ENCODE data around the gene NPR2.

NPR2 gene

GRCh38 chr9:35791297-35791921 is at the start of gene NPR2:
Gene NPR2, plus strand, starts transcription at chr9:35791591. Its CDS starts 818 bp downstream, at chr9:35792409.
- H3K9me3 ChIP-seq (ENCODE audit: low read length): no peaks in the 10 kb centered on the region
- H3K27me3 ChIP-seq (ENCODE audit: insufficient read depth, low read length): peaks cover 3% of the 10 kb centered on the region
- H2AFZ ChIP-seq (ENCODE audit: low read depth, low read length): peak within 1 kb of the TSS; percentile 10
- no peaks in the 10 kb centered on the region for H3K36me3 ChIP-seq (ENCODE audit: insufficient read depth, low read length)
- no peak within 1 kb of the TSS for H3K4me3 ChIP-seq (ENCODE audit: low read length)
- H3K4me1 ChIP-seq (ENCODE audit: insufficient read depth, low read length): peaks cover 7% of the 10 kb centered on the region

- Histone ChIP-seq H3K9me3 (ENCODE audit: low read length) (no peaks in the 10 kb centered on the region), H3K4me3 (ENCODE audit: low read length) (no peak overlapping the region), H3K36me3 (ENCODE audit: insufficient read depth, low read length) (peaks cover 83% of the 10 kb centered on the region), H3K4me1 (ENCODE audit: insufficient read depth, low read length) (peaks cover 8% of the 10 kb centered on the region), H2AFZ (ENCODE audit: low read depth, low read length) (no peak overlapping the region), H3K27me3 (ENCODE audit: insufficient read depth, low read length) (no peaks in the 10 kb centered on the region)
Observed at GRCh38 chr9:35741740-35742139, 49.7 kb upstream of the NPR2 start.

- no peak overlapping the region for H2AFZ ChIP-seq (ENCODE audit: low read depth, low read length)
- peaks cover 25% of the 10 kb centered on the region for H3K4me1 ChIP-seq (ENCODE audit: insufficient read depth, low read length)
- H3K36me3 ChIP-seq (ENCODE audit: insufficient read depth, low read length): peaks cover 66% of the 10 kb centered on the region
- H3K4me3 ChIP-seq (ENCODE audit: low read length): no peak overlapping the region
- no peaks in the 10 kb centered on the region for H3K9me3 ChIP-seq (ENCODE audit: low read length)
- no peaks in the 10 kb centered on the region for H3K27me3 ChIP-seq (ENCODE audit: insufficient read depth, low read length)
Observed at GRCh38 chr9:35743452-35743851, 47.9 kb upstream of the NPR2 start.

- H3K36me3 ChIP-seq (ENCODE audit: insufficient read depth, low read length): peaks cover 60% of the 10 kb centered on the region
- H2AFZ ChIP-seq (ENCODE audit: low read depth, low read length): no peak overlapping the region
- H3K9me3 ChIP-seq (ENCODE audit: low read length): no peaks in the 10 kb centered on the region
- H3K27me3 ChIP-seq (ENCODE audit: insufficient read depth, low read length): no peaks in the 10 kb centered on the region
- no peak overlapping the region for H3K4me3 ChIP-seq (ENCODE audit: low read length)
- peaks cover 25% of the 10 kb centered on the region for H3K4me1 ChIP-seq (ENCODE audit: insufficient read depth, low read length)
Observed at GRCh38 chr9:35743880-35744518, 47.4 kb upstream of the NPR2 start.

GRCh38 chr9:35745569-35745968 is 45.8 kb upstream of the NPR2 start:
- H3K4me1 ChIP-seq (ENCODE audit: insufficient read depth, low read length): peaks cover 35% of the 10 kb centered on the region
- H3K9me3 ChIP-seq (ENCODE audit: low read length): no peaks in the 10 kb centered on the region
- no peaks in the 10 kb centered on the region for H3K27me3 ChIP-seq (ENCODE audit: insufficient read depth, low read length)
- H3K36me3 ChIP-seq (ENCODE audit: insufficient read depth, low read length): peaks cover 47% of the 10 kb centered on the region
- H3K4me3 ChIP-seq (ENCODE audit: low read length): no peak overlapping the region
- H2AFZ ChIP-seq (ENCODE audit: low read depth, low read length): no peak overlapping the region

- H3K4me3 ChIP-seq (ENCODE audit: low read length): peak overlapping the region; percentile 96
- no peaks in the 10 kb centered on the region for H3K9me3 ChIP-seq (ENCODE audit: low read length)
- H3K36me3 ChIP-seq (ENCODE audit: insufficient read depth, low read length): peaks cover 49% of the 10 kb centered on the region
- H2AFZ ChIP-seq (ENCODE audit: low read depth, low read length): no peak overlapping the region
- H3K4me1 ChIP-seq (ENCODE audit: insufficient read depth, low read length): peaks cover 35% of the 10 kb centered on the region
- no peaks in the 10 kb centered on the region for H3K27me3 ChIP-seq (ENCODE audit: insufficient read depth, low read length)
Observed at GRCh38 chr9:35746583-35746982, 44.8 kb upstream of the NPR2 start.

GRCh38 chr9:35748242-35748857 is 43.0 kb upstream of the NPR2 start:
- peaks cover 49% of the 10 kb centered on the region for H3K36me3 ChIP-seq (ENCODE audit: insufficient read depth, low read length)
- peak overlapping the region; percentile 96 for H3K4me3 ChIP-seq (ENCODE audit: low read length)
- H3K4me1 ChIP-seq (ENCODE audit: insufficient read depth, low read length): peaks cover 35% of the 10 kb centered on the region
- no peaks in the 10 kb centered on the region for H3K9me3 ChIP-seq (ENCODE audit: low read length)
- H3K27me3 ChIP-seq (ENCODE audit: insufficient read depth, low read length): no peaks in the 10 kb centered on the region
- H2AFZ ChIP-seq (ENCODE audit: low read depth, low read length): peak overlapping the region; percentile 88

GRCh38 chr9:35748858-35749514 is 42.4 kb upstream of the NPR2 start, which contains the start of the genes GBA2 and RGP1:
Gene GBA2, minus strand, starts transcription at chr9:35749228. Its CDS starts 524 bp downstream, at chr9:35748704.
Gene RGP1, plus strand, starts transcription at chr9:35749287. Its CDS starts 469 bp downstream, at chr9:35749756.
- peak within 1 kb of the TSS; percentile 88 for H2AFZ ChIP-seq (ENCODE audit: low read depth, low read length)
- peak within 1 kb of the TSS; percentile 96 for H3K4me3 ChIP-seq (ENCODE audit: low read length)
- peaks cover 35% of the 10 kb centered on the region for H3K4me1 ChIP-seq (ENCODE audit: insufficient read depth, low read length)
- peaks cover 49% of the 10 kb centered on the region for H3K36me3 ChIP-seq (ENCODE audit: insufficient read depth, low read length)
- no peaks in the 10 kb centered on the region for H3K27me3 ChIP-seq (ENCODE audit: insufficient read depth, low read length)
- no peaks in the 10 kb centered on the region for H3K9me3 ChIP-seq (ENCODE audit: low read length)

- peaks cover 35% of the 10 kb centered on the region for H3K4me1 ChIP-seq (ENCODE audit: insufficient read depth, low read length)
- peak overlapping the region; percentile 96 for H3K4me3 ChIP-seq (ENCODE audit: low read length)
- H3K9me3 ChIP-seq (ENCODE audit: low read length): peaks cover 2% of the 10 kb centered on the region
- no peaks in the 10 kb centered on the region for H3K27me3 ChIP-seq (ENCODE audit: insufficient read depth, low read length)
- peak overlapping the region; percentile 88 for H2AFZ ChIP-seq (ENCODE audit: low read depth, low read length)
- peaks cover 49% of the 10 kb centered on the region for H3K36me3 ChIP-seq (ENCODE audit: insufficient read depth, low read length)
Observed at GRCh38 chr9:35749515-35750255, 41.7 kb upstream of the NPR2 start.

- Histone ChIP-seq H3K4me1 (ENCODE audit: insufficient read depth, low read length) (peaks cover 35% of the 10 kb centered on the region), H3K9me3 (ENCODE audit: low read length) (peaks cover 2% of the 10 kb centered on the region), H3K4me3 (ENCODE audit: low read length) (peak overlapping the region; percentile 96), H3K36me3 (ENCODE audit: insufficient read depth, low read length) (peaks cover 52% of the 10 kb centered on the region), H2AFZ (ENCODE audit: low read depth, low read length) (no peak overlapping the region), H3K27me3 (ENCODE audit: insufficient read depth, low read length) (no peaks in the 10 kb centered on the region)
Observed at GRCh38 chr9:35750256-35750531, 41.2 kb upstream of the NPR2 start.

GRCh38 chr9:35753466-35753865 is 37.9 kb upstream of the NPR2 start:
- H2AFZ ChIP-seq (ENCODE audit: low read depth, low read length): no peak overlapping the region
- H3K4me1 ChIP-seq (ENCODE audit: insufficient read depth, low read length): peaks cover 10% of the 10 kb centered on the region
- H3K27me3 ChIP-seq (ENCODE audit: insufficient read depth, low read length): no peaks in the 10 kb centered on the region
- peaks cover 57% of the 10 kb centered on the region for H3K36me3 ChIP-seq (ENCODE audit: insufficient read depth, low read length)
- no peak overlapping the region for H3K4me3 ChIP-seq (ENCODE audit: low read length)
- H3K9me3 ChIP-seq (ENCODE audit: low read length): peaks cover 2% of the 10 kb centered on the region

- Histone ChIP-seq H3K9me3 (ENCODE audit: low read length) (peaks cover 2% of the 10 kb centered on the region), H3K36me3 (ENCODE audit: insufficient read depth, low read length) (peaks cover 57% of the 10 kb centered on the region), H3K4me1 (ENCODE audit: insufficient read depth, low read length) (peaks cover 10% of the 10 kb centered on the region), H2AFZ (ENCODE audit: low read depth, low read length) (no peak within 1 kb of the TSS), H3K4me3 (ENCODE audit: low read length) (no peak within 1 kb of the TSS), H3K27me3 (ENCODE audit: insufficient read depth, low read length) (no peaks in the 10 kb centered on the region)
Observed at GRCh38 chr9:35754264-35754663, 37.1 kb upstream of the NPR2 start, which contains the start of gene MSMP. Gene MSMP, minus strand, starts transcription at chr9:35754276. Its CDS starts 147 bp downstream, at chr9:35754129.
